ENCODE results near the gene GOLGA7B.
"Not testable (repeated sequence)": the region's sequence is repeated elsewhere in the genome, so short reads cannot be mapped to it uniquely, and the experiment has no call there.

The GOLGA7B gene

GRCh38 chr10:97836446-97836845, 13.2 kb upstream of the GOLGA7B start:
- no peak for DNase-seq

GRCh38 chr10:97838091-97838490, 11.6 kb upstream of the GOLGA7B start:
- no peak for DNase-seq

GRCh38 chr10:97841166-97841565, 8.5 kb upstream of the GOLGA7B start:
- not testable (repeated sequence) for DNase-seq

- not testable (repeated sequence) for DNase-seq
Observed at GRCh38 chr10:97842114-97842513, 7.5 kb upstream of the GOLGA7B start.

GRCh38 chr10:97842656-97843280, 6.9 kb upstream of the GOLGA7B start:
- DNase-seq = no peak

- DNase-seq = no peak
Observed at GRCh38 chr10:97843281-97843671, 6.4 kb upstream of the GOLGA7B start.

- not testable (repeated sequence) for DNase-seq
Observed at GRCh38 chr10:97843972-97844371, 5.7 kb upstream of the GOLGA7B start.

GRCh38 chr10:97844678-97845077, 5.0 kb upstream of the GOLGA7B start:
- no peak for DNase-seq

- DNase-seq = peak; percentile 30
Observed at GRCh38 chr10:97849103-97849686, 448 bp upstream of the GOLGA7B start.

GRCh38 chr10:97850446-97850845, 803 bp downstream of the GOLGA7B start:
- no peak for DNase-seq

- DNase-seq = peak; percentile 27
Observed at GRCh38 chr10:97851341-97852001, 1.8 kb downstream of the GOLGA7B start.

- DNase-seq = no peak
Observed at GRCh38 chr10:97852277-97852676, 2.6 kb downstream of the GOLGA7B start.

GRCh38 chr10:97852840-97853405, 3.3 kb downstream of the GOLGA7B start:
- no peak for DNase-seq

GRCh38 chr10:97854743-97855142, 5.1 kb downstream of the GOLGA7B start:
- DNase-seq = no peak

GRCh38 chr10:97858001-97858439, 8.4 kb downstream of the GOLGA7B start:
- peak; percentile 85 for DNase-seq

- peak; percentile 27 for DNase-seq
Observed at GRCh38 chr10:97861097-97861750, 11.6 kb downstream of the GOLGA7B start.

- DNase-seq = no peak
Observed at GRCh38 chr10:97861924-97862323, 12.3 kb downstream of the GOLGA7B start.

- no peak for DNase-seq
Observed at GRCh38 chr10:97863808-97864207, 14.2 kb downstream of the GOLGA7B start.

GRCh38 chr10:97865488-97865887, 15.8 kb downstream of the GOLGA7B start:
- DNase-seq = no peak

GRCh38 chr10:97866524-97867219, 17.0 kb downstream of the GOLGA7B start:
- no peak for DNase-seq

GRCh38 chr10:97867220-97867800, 17.7 kb downstream of the GOLGA7B start:
- no peak for DNase-seq

GRCh38 chr10:97868134-97868685, 18.6 kb downstream of the GOLGA7B start:
- DNase-seq = no peak
